HG03342 (cell line): ENCODE results near the gene NEK2.

Experiments
- ATAC-seq: cut with Tn5 transposase; IDR thresholded peaks from one replicate; pipeline ENCODE4 v1.9.1; 2021; ENCODE audit warnings: mild to moderate bottlenecking, moderate library complexity; ENCODE audit not compliant: unreplicated experiment

The NEK2 gene

GRCh38 chr1:211612786-211613107 lies 62.7 kb downstream of the NEK2 start:
- ATAC-seq = no peak
